ENCODE measurements around the gene PCDHA1.
"Not testable (repeated sequence)": the region's sequence is repeated elsewhere in the genome, so short reads cannot be mapped to it uniquely, and the experiment has no call there.

PCDHA1 gene

GRCh38 chr5:140785905-140786686 is at the start of gene PCDHA1:
Gene PCDHA1, plus strand, starts transcription at chr5:140786140.
- Mint-ChIP-seq H3K27me3 (peaks cover 31% of the 10 kb centered on the region), H3K4me3 (no peak within 1 kb of the TSS), H3K9me3 (peaks cover 77% of the 10 kb centered on the region), H3K4me1 (ENCODE audit: low read depth) (no peaks in the 10 kb centered on the region), H3K36me3 (ENCODE audit: low read depth) (no peaks in the 10 kb centered on the region), H3K27ac (no peak within 1 kb of the TSS)
- intact Hi-C loops (cut with micrococcal nuclease) = no loop called here

GRCh38 chr5:140737486-140737885 is 48.5 kb upstream of the PCDHA1 start:
- intact Hi-C loops (cut with micrococcal nuclease) = no loop called here
- H3K4me1 Mint-ChIP-seq (ENCODE audit: low read depth) = no peaks in the 10 kb centered on the region
- H3K9me3 Mint-ChIP-seq = peaks cover 12% of the 10 kb centered on the region
- H3K4me3 Mint-ChIP-seq = no peak overlapping the region
- H3K27me3 Mint-ChIP-seq = peaks cover 6% of the 10 kb centered on the region
- H3K27ac Mint-ChIP-seq = no peak overlapping the region
- H3K36me3 Mint-ChIP-seq (ENCODE audit: low read depth) = no peaks in the 10 kb centered on the region

DNA sequence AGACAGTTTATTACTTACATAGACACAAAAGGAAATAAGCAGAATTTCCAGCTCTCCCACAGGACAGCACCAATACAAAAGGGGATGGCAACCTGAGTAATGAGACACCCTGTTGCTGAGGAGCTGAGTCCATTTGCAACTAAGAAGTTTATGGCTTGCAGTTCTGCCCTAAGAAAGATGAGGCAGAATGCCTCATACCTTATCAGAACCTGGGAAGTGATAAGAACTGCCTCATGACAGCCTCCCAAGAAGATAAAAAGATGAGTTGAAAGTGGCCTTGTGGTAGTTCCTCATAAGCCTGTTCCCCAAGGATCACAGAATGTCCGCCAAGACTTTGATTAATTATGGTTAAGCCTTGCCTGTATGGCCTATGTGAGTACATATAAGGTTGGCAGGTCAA is 44.0 kb upstream of the PCDHA1 start:
- H3K9me3 Mint-ChIP-seq = peaks cover 41% of the 10 kb centered on the region
- H3K36me3 Mint-ChIP-seq (ENCODE audit: low read depth) = no peaks in the 10 kb centered on the region
- no peak overlapping the region for H3K27ac Mint-ChIP-seq
- no peak overlapping the region for H3K4me3 Mint-ChIP-seq
- intact Hi-C loops (cut with micrococcal nuclease) = no loop called here
- no peaks in the 10 kb centered on the region for H3K4me1 Mint-ChIP-seq (ENCODE audit: low read depth)
- H3K27me3 Mint-ChIP-seq = no peaks in the 10 kb centered on the region

DNA sequence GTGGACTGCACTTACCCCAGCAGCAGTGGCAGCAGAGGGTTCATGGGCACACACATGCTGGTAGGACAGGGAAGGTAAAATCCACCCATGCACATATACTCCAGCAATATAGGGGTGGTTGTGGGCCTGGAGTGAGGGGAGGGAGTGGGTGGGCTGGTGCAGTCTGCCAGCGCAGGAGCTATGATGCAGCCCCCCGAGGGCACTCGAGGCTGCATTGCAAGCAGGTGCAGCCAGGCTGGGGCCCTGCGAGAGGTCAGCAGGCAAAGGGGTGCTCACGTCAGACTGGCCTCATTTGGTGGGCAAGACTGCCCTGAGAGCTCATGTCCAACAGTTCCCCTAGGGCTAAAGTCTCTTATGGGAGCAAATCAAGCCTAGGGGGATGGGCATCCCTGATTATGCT is 32.4 kb upstream of the PCDHA1 start:
- Mint-ChIP-seq H3K9me3 (peaks cover 91% of the 10 kb centered on the region), H3K27me3 (no peaks in the 10 kb centered on the region), H3K4me1 (ENCODE audit: low read depth) (no peaks in the 10 kb centered on the region), H3K4me3 (no peak overlapping the region), H3K36me3 (ENCODE audit: low read depth) (no peaks in the 10 kb centered on the region), H3K27ac (no peak overlapping the region)
- intact Hi-C loops (cut with micrococcal nuclease) = no loop called here

DNA sequence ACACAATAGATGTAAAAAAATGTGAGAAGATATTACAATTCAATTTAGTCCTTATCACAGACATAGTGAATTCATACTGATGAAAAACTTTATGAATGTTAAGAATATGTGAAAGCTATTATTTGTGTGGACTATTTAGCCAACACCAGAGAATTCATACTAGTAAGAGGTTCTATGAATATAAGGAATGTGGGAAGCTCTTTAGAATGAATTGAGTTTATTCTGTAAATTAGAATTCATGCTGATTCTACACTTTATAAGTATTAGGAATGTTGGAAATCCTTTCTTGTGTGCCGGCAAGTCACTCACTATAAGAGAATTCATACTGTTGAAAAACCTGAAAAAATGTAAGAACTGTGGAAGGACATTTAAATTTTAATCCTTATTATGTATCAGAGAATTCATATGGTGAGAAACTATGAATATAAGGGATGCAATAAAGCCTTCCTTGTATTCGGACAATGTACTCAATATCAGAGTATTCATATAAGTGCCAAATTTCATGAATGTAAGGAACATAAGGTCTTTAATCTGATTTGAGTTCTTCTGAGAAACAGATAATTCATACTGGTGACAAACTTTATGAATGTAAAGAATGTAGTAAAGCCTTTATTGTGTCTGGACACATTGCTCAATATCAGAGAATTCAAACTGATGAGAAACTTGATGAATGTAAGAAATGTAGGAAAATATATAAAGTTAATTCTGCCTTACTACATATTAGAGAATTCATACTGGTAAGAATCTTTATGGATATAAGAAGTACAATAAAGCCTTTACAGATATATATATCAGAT is 21.6 kb upstream of the PCDHA1 start:
- H3K4me1 Mint-ChIP-seq (ENCODE audit: low read depth) = no peaks in the 10 kb centered on the region
- no peaks in the 10 kb centered on the region for H3K27me3 Mint-ChIP-seq
- peaks cover 91% of the 10 kb centered on the region for H3K9me3 Mint-ChIP-seq
- no peak overlapping the region for H3K4me3 Mint-ChIP-seq
- no peak overlapping the region for H3K27ac Mint-ChIP-seq
- no peaks in the 10 kb centered on the region for H3K36me3 Mint-ChIP-seq (ENCODE audit: low read depth)
- intact Hi-C loops (cut with micrococcal nuclease) = loop anchor here (10.0 kb wide), 1 partner anchor 550 kb away; no protein-coding TSS in a partner anchor

DNA sequence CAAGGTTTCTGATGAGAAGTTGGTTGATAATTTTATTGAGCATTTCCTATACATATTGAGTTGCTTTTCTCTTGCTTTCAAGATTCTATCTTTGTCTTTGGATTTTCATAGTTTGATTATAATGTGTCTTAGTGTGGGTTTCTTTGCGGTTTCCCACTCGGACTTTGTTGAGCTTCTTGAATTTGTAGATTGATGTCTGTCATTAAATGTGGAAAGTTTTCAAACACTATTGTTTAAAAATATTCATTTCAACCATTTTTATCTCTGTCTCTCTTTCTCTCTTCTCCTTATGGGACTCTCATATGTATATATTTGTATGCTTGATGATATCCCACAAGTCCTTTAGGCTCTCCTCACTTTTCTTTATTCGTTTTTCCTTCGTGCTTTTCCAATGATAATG is 18.5 kb upstream of the PCDHA1 start:
- Mint-ChIP-seq H3K4me1 (ENCODE audit: low read depth) (no peaks in the 10 kb centered on the region), H3K4me3 (no peak overlapping the region), H3K9me3 (peaks cover 82% of the 10 kb centered on the region), H3K27me3 (no peaks in the 10 kb centered on the region), H3K36me3 (ENCODE audit: low read depth) (no peaks in the 10 kb centered on the region), H3K27ac (no peak overlapping the region)
- intact Hi-C loops (cut with micrococcal nuclease) = loop anchor here (10.0 kb wide), 1 partner anchor 547 kb away; no protein-coding TSS in a partner anchor

DNA sequence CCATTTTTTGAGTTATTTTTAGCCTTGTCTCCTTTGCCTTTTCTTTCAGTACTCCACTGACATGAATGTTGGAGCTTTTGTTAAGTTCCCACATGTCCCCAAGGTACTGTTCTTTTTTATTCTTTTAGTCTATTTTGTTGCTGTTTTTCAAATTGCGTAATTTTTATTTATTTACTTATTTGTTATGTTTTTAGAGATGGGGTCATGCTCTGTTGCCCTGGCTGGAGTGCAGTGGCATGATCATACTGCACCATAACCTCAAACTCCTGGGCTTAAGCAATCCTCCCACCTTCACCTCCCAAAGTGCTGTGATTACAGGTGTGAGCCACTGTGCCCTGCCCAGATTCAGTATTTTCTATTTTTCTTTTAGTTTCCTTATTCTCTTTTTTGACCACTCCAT is 5.4 kb upstream of the PCDHA1 start:
- H3K9me3 Mint-ChIP-seq = peaks cover 91% of the 10 kb centered on the region

GRCh38 chr5:140787422-140787821 is 1.5 kb downstream of the PCDHA1 start:
- intact Hi-C loops (cut with micrococcal nuclease) = not testable (repeated sequence)
- Mint-ChIP-seq H3K27me3 (peaks cover 31% of the 10 kb centered on the region), H3K9me3 (peaks cover 76% of the 10 kb centered on the region)

More for the DNA sequence above, 5.4 kb upstream of the PCDHA1 start:
- Mint-ChIP-seq H3K4me1 (ENCODE audit: low read depth) (no peaks in the 10 kb centered on the region), H3K27me3 (no peaks in the 10 kb centered on the region), H3K27ac (no peak overlapping the region), H3K36me3 (ENCODE audit: low read depth) (no peaks in the 10 kb centered on the region), H3K4me3 (no peak overlapping the region)
- intact Hi-C loops (cut with micrococcal nuclease) = no loop called here

DNA sequence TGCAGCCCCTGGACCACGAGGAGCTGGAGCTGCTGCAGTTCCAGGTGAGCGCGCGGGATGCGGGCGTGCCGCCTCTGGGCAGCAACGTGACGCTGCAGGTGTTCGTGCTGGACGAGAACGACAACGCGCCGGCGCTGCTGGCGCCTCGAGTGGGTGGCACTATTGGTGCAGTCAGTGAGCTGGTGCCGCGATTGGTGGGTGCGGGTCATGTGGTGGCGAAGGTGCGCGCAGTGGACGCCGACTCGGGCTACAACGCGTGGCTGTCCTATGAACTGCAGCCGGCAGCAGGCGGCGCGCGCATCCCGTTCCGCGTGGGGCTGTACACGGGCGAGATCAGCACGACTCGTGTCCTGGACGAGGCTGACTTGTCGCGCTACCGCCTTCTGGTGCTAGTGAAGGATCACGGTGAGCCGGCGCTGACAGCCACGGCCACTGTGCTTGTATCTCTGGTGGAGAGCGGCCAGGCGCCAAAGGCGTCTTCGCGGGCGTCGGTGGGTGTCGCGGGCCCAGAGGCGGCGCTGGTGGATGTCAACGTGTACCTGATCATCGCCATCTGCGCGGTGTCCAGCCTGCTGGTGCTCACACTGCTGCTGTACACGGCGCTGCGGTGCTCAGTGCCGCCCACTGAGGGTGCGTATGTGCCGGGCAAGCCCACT is 2.0 kb downstream of the PCDHA1 start:
- H3K27ac Mint-ChIP-seq; H3K36me3 Mint-ChIP-seq (ENCODE audit: low read depth); H3K4me3 Mint-ChIP-seq; H3K4me1 Mint-ChIP-seq (ENCODE audit: low read depth); intact Hi-C loops (cut with micrococcal nuclease): not testable (repeated sequence)
- H3K27me3 Mint-ChIP-seq = peaks cover 31% of the 10 kb centered on the region
- H3K9me3 Mint-ChIP-seq = peaks cover 76% of the 10 kb centered on the region

More at GRCh38 chr5:140787422-140787821, 1.5 kb downstream of the PCDHA1 start:
- not testable (repeated sequence) for H3K27ac Mint-ChIP-seq; H3K4me3 Mint-ChIP-seq; H3K4me1 Mint-ChIP-seq (ENCODE audit: low read depth); H3K36me3 Mint-ChIP-seq (ENCODE audit: low read depth)

- H3K27me3 Mint-ChIP-seq = peaks cover 41% of the 10 kb centered on the region
- peaks cover 81% of the 10 kb centered on the region for H3K9me3 Mint-ChIP-seq
- intact Hi-C loops (cut with micrococcal nuclease) = no loop called here
Observed at GRCh38 chr5:140791089-140791488, 5.1 kb downstream of the PCDHA1 start.

DNA sequence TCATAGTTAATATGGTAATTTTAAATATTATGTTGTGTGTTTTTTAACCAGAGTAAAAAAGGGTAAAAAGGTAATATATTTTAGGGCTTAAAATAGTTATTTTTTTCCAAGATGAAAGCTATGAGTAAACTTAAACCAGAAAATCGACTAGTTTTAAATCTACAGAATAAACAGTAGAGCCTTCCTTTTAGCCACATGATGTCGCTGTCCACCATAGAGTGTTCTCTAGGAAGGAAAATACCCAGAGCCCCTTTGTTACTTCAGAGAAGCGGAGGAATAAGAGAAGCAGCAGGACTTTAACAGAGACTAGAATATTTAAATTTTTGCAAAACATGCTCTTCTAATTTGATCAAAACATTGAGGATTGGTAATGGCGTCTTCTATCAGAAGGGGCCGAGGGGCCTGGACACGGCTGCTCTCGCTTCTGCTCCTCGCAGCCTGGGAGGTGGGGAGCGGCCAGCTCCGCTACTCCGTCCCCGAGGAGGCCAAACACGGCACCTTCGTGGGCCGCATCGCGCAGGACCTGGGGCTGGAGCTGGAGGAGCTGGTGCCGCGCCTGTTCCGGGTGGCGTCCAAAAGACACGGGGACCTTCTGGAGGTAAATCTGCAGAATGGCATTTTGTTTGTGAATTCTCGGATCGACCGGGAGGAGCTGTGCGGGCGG is 8.8 kb downstream of the PCDHA1 start, which contains the start of gene PCDHA2:
Gene PCDHA2, plus strand, starts transcription at position 258 of the 664 bp plus-strand sequence.
- H3K4me3 Mint-ChIP-seq = no peak within 1 kb of the TSS
- intact Hi-C loops (cut with micrococcal nuclease) = no loop called here
- peaks cover 17% of the 10 kb centered on the region for H3K27me3 Mint-ChIP-seq
- peaks cover 60% of the 10 kb centered on the region for H3K9me3 Mint-ChIP-seq
- H3K36me3 Mint-ChIP-seq (ENCODE audit: low read depth) = no peaks in the 10 kb centered on the region
- no peaks in the 10 kb centered on the region for H3K4me1 Mint-ChIP-seq (ENCODE audit: low read depth)
- H3K27ac Mint-ChIP-seq = no peak within 1 kb of the TSS

More at GRCh38 chr5:140791089-140791488, 5.1 kb downstream of the PCDHA1 start:
- Mint-ChIP-seq H3K4me3 (no peak overlapping the region), H3K36me3 (ENCODE audit: low read depth) (no peaks in the 10 kb centered on the region), H3K4me1 (ENCODE audit: low read depth) (no peaks in the 10 kb centered on the region), H3K27ac (no peak overlapping the region)

DNA sequence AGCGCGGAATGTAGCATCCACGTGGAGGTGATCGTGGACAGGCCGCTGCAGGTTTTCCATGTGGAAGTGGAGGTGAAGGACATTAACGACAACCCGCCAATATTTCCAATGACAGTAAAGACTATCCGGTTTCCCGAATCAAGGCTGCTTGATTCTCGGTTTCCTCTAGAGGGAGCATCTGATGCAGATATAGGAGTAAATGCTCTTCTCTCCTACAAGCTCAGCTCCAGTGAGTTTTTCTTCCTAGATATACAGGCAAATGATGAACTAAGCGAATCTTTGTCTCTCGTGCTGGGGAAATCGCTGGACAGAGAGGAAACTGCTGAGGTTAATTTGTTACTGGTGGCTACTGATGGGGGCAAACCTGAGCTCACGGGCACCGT is 9.3 kb downstream of the PCDHA1 start:
- intact Hi-C loops (cut with micrococcal nuclease) = no loop called here

DNA sequence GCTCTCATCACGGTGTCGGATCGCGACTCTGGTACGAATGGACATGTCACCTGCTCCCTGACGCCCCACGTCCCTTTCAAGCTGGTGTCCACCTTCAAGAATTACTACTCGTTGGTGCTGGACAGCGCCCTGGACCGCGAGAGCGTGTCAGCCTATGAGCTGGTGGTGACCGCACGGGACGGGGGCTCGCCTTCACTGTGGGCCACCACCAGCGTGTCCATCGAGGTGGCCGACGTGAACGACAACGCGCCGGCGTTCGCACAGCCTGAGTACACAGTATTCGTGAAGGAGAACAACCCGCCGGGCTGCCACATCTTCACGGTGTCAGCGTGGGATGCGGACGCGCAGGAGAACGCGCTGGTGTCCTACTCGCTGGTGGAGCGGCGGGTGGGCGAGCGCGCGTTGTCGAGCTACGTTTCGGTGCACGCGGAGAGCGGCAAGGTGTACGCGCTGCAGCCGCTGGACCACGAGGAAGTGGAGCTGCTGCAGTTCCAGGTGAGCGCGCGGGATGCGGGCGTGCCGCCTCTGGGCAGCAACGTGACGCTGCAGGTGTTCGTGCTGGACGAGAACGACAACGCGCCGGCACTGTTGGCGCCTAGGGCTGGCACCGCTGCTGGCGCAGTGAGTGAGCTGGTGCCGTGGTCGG is 10.3 kb downstream of the PCDHA1 start:
- H3K27ac Mint-ChIP-seq; H3K4me3 Mint-ChIP-seq; H3K36me3 Mint-ChIP-seq (ENCODE audit: low read depth); H3K4me1 Mint-ChIP-seq (ENCODE audit: low read depth); intact Hi-C loops (cut with micrococcal nuclease): not testable (repeated sequence)
- Mint-ChIP-seq H3K9me3 (peaks cover 60% of the 10 kb centered on the region), H3K27me3 (peaks cover 20% of the 10 kb centered on the region)

More for the DNA sequence above, 9.3 kb downstream of the PCDHA1 start:
- Mint-ChIP-seq H3K36me3 (ENCODE audit: low read depth) (no peaks in the 10 kb centered on the region), H3K4me3 (no peak overlapping the region), H3K27me3 (peaks cover 17% of the 10 kb centered on the region), H3K4me1 (ENCODE audit: low read depth) (no peaks in the 10 kb centered on the region), H3K9me3 (peaks cover 57% of the 10 kb centered on the region), H3K27ac (no peak overlapping the region)

Measured in dendritic cell treated with granulocyte-macrophage colony-stimulating factor and Interleukin-4, amounts not matched to agents 40 ng/mL and 50 ng/mL, for 4 days (primary cell).